HTERT RPE-1 (cell line): ENCODE results near the gene ACTL8.

ENCODE experiments used
- in situ Hi-C: fragments of 300-500 bp; cut with MboI; formaldehyde crosslinking; loops from 4 replicates; pipeline ENCODE4 v1.14.3; 2020; ENCODE audit warnings: low sequenced_read_pairs

Gene ACTL8

GRCh38 chr1:17765444-17766411 lies 10.6 kb downstream of the ACTL8 start:
- in situ Hi-C loops = no loop called here

DNA sequence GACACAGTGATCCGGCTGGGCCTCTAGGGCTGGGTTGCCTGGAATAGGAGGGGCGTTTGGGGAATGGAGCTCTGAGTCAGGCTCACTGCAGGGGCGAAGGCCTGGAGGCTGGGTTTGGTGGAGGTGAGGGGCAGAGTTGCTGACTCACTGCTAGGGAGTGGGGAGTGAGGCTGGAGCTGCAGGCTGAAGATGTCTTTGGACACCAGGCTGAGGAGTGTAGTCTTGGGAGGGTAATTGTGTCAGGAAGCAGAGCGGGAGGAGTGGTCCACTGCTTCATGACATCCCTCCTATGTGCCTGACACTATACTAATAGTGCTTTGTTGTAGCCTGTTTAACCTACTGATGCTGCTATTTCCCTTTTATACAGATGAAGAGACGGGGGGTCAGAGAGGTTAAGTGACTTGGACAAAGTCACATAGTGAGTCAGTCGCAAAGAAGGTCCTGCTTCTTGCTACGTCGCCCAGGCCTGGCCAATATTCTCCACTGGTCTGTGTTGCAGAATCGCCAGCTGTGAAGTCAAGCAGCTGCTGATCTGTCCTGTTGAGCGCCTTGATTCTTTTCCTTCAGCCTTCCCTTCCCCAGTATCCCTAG lies 13.6 kb downstream of the ACTL8 start:
- in situ Hi-C loops = no loop called here

DNA sequence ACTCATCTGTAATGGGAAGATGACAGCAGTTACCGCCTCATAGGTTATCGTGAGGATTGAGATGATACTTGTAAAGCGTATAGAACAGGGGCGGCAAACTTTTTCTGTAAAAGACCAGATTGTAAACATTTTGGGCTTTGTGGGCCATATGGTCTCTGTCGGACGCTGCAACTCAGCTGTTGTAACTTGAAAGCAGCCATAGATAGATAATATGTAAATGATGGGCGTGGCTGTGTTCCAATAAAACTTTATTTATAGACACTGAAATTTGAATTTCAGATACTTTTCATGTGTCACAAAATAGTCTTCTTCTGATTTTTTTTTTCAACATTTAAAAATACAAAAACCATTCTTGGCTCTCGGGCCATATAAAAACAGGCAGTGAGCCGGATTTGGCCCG lies 15.8 kb downstream of the ACTL8 start:
- in situ Hi-C loops = no loop called here

GRCh38 chr1:17772615-17773212 lies 17.6 kb downstream of the ACTL8 start:
- in situ Hi-C loops = no loop called here

GRCh38 chr1:17773591-17774326 lies 18.6 kb downstream of the ACTL8 start:
- in situ Hi-C loops = no loop called here

DNA sequence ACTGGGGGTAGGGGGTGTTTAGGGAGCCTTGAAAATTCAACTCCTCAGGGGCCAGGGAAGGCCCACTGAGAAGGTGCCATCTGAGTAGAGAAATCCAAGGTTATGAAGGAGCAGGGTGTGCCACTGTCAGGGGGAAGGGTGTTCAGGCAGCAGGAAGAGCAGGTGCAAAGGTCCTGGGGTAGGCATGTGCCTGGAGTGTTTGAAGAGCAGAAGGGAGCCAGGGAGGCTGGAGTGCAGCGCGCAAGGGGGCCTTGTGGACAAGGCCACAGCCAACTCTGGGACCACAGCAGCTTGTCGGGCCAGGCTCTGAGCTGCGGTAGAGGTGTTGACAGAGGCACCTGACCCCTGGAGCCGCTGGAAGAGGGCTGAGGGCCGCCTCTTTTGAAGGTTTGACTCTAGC lies 19.3 kb downstream of the ACTL8 start:
- in situ Hi-C loops = no loop called here

DNA sequence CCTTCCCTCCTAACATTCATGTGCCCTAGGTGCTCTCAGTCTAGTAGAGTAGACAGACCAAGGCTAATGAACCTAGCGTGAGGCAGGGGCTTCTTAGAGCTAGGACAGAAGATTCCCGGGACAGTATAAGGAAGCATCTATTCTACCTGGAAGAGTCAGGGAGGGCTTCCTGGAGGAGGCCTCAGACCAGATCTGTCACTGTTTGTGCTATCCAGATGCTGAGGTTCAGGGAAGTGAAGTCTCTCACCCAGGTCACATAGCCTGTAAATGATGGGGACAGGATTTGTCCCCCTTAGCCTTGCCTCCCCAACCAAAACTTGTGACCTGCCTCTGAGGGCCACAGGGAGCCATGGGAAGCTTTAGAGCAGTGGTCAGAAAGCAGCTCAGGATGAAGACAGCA lies 20.7 kb downstream of the ACTL8 start:
- in situ Hi-C loops = no loop called here

GRCh38 chr1:17776426-17776825 lies 21.3 kb downstream of the ACTL8 start:
- in situ Hi-C loops = no loop called here

DNA sequence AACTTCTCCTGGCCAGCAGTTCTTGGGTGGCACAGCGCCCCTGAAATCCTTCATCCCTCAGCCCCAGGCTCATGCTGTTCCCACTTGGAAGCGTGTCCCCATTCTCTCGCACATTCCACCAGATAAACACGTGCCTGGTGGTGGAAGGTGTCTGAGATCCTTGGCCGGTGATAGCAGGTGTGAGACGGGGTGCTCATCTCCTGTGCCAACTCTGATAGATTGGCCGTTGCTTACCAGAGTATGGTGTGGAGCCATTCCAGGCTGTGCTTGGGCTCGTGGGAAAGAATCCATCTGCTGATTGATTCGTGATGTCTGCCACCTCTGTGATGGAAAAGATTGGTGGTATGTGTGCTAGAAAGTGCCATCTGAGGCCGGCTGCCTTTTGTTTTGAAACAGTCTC lies 22.2 kb downstream of the ACTL8 start:
- in situ Hi-C loops = no loop called here

- in situ Hi-C loops = no loop called here
These were observed 22.7 kb downstream of the ACTL8 start for GRCh38 chr1:17777818-17778217.

- in situ Hi-C loops = no loop called here
These were observed 25.8 kb downstream of the ACTL8 start for GRCh38 chr1:17780916-17781315.

- in situ Hi-C loops = no loop called here
These were observed 34.8 kb downstream of the ACTL8 start for GRCh38 chr1:17789926-17790325.

DNA sequence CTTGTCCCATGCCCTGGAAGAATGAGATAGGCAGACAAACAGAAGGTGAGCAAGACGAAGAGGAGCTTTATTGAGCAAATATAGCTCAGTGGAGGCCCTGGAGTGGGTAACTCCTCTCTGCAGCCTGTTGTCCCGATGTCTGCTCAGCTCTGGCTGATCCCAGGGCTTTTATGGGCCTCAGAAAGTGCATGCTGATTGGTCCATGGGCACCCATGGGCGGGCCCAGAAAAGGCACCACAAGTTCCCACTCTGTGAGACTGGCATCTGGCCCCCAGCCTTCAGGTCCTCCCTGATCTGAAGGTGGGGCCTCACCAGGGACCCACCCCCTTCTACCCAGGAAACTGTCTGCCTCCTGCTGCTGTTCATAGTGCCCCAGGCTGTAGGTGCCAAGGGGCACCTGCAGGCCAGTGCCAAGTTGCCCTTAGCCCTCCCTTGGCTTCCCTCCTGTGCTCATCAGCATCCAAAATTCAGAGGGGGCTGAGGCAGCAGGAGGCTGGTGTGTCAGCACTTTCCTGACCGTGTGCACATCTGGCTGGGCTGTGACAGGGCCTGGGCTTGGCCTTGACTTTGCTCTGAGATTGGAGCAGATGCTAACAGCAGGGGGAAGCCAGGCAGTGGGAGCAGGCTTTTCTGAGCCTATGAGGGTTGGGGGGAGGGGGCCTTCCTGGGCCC lies 35.4 kb downstream of the ACTL8 start:
- in situ Hi-C loops = no loop called here

GRCh38 chr1:17791055-17791390 lies 35.9 kb downstream of the ACTL8 start:
- in situ Hi-C loops = no loop called here

- in situ Hi-C loops = no loop called here
These were observed 36.3 kb downstream of the ACTL8 start for GRCh38 chr1:17791480-17791879.

- in situ Hi-C loops = no loop called here
These were observed 37.3 kb downstream of the ACTL8 start for GRCh38 chr1:17792421-17792820.

DNA sequence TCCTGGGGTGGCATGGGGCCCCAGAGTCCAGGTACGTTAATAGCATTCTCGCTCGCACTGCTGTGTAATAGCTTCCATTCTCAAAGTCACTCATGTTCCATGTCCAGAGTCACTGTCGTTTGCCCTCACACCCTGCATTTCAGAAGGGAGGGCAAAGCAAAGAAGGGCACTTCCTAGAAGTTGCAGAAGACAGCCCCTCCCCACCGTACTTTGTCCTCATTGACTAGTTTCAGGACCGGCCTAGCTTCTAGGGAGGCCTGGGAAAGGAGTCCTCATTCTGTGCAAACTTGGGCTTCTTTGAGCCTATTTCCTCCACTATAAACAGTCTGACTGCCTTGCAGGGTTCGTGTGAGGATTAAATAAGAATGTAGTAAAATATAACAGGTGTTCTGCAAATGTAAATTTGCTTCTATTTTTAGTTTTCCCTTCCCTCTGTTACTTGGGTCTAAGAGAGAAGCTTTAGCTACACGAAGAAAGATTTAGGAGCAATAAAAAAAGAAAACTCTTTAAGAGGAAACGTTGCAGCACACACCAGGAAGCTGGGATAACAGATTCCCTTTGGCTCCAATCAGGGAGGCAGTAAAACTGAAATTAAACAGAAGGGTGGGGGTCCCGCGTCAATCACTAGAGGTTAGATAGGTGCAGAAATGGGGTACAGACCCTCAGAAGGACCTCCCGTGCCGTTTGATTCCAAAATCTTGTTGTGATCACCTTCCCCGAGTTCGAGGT lies 40.1 kb downstream of the ACTL8 start:
- in situ Hi-C loops = no loop called here

- in situ Hi-C loops = no loop called here
These were observed 40.9 kb downstream of the ACTL8 start for GRCh38 chr1:17795836-17796645.

DNA sequence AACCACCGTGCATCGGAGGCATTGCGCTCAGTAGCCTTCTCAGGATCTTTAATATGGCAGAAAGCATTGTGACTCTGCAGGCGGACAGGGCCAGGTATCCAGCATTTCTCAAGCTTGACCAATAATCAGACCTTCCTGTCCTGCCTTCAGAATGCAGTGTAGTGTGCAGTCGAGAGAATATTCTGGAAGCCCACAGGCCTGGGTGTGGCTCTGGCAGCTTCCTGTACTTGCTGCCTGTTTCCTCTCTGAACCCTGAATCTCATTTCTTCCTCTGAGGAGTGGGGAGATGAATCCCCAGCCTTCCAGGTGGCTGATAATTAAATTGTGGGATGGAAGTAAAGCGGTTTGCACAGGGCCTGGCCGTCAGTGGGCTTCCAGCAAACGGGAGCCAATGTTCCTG lies 42.3 kb downstream of the ACTL8 start:
- in situ Hi-C loops = no loop called here
